ENCODE measurements around the gene IL12RB2. TPM values are rescaled to one million over a fixed set of nuclear protein-coding genes. Genes with fewer than 3 reads are reported as not detected.

IL12RB2 gene
- total and polyA plus RNA-seq, 10 of the 15 experiments (the other 5 are each of a cell fraction or from before 2014, with no cell fraction given), result 0.15 to 1.1 (median 0.54) TPM; not detected in 1

DNA sequence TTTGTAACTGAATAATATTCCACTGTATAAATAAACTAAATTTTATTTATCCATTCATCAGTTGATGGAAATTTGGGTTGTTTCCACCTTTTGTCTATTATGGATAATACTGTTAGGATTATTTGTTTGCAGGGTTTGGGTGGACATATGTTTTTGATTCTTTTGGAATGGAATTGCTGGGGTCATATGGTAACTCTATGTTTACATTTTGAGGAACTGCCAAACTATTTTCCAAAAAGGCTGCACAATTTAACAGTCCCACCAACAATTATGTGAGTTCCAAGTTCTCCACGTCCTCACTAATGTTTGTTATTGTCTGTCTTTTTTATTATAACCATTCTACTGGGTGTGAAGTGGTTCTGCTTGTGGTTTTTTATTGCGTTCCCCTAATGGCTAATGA lies 126.8 kb downstream of the IL12RB2 start:
- BruUV-seq (replicated peaks), result no TSS peak
- no peak overlapping the region for H3K4me2 ChIP-seq (ENCODE audit: control insufficient read depth, insufficient read depth)
- ChIA-PET RAD21 (ENCODE audit: unreplicated experiment) (interaction anchor here (0.6 kb wide), 1 partner anchor 256 kb away, joined by 3 read pairs; no protein-coding TSS in a partner anchor), CTCF (no interaction called here), POLR2A (interaction anchor here (0.6 to 1.1 kb wide), 3 partner anchors 147 to 346 kb away, joined by 3 read pairs; no protein-coding TSS in a partner anchor), SMC1A (ENCODE audit: uncharacterized antibody, unreplicated experiment) (no interaction called here)
- in situ Hi-C loops (cut with MboI), result no loop called here
- H3K36me3 ChIP-seq (ENCODE audit: control insufficient read depth in 2 of 2, insufficient read depth in 2 of 2, low read length in 1 of 2), result no peaks in the 10 kb centered on the region
- H3K9ac ChIP-seq (ENCODE audit: control insufficient read depth, insufficient read depth, low read length), result no peak overlapping the region
- H2AFZ ChIP-seq (ENCODE audit: control insufficient read depth, low read depth, low read length), result no peak overlapping the region
- ATAC-seq, result no peak
- no peaks in the 10 kb centered on the region for H3K9me3 ChIP-seq (replicated peaks; ENCODE audit: control insufficient read depth, insufficient read depth, low read length)
- peaks cover 8% of the 10 kb centered on the region for H3K79me2 ChIP-seq (ENCODE audit: control insufficient read depth, insufficient read depth, low read length)
- H3K4me1 ChIP-seq (ENCODE audit: control insufficient read depth, insufficient read depth, low read length), result peaks cover 15% of the 10 kb centered on the region
- no peak for TF ChIP-seq ELK1 (IDR thresholded peaks at IDR 0.05; ENCODE audit: low read depth, low read length)
- TF ChIP-seq NFIC (IDR thresholded peaks at IDR 0.05; ENCODE audit: low read depth, low read length), result no peak
- no peak for TF ChIP-seq EGR1 (IDR thresholded peaks at IDR 0.05; ENCODE audit: borderline replicate concordance in 1 of 2, low read depth in 2 of 2, low read length in 2 of 2)
- TF ChIP-seq TBL1XR1 (IDR thresholded peaks at IDR 0.05; ENCODE audit: low read depth, low read length), result no peak
- TF ChIP-seq, protein P1, sequence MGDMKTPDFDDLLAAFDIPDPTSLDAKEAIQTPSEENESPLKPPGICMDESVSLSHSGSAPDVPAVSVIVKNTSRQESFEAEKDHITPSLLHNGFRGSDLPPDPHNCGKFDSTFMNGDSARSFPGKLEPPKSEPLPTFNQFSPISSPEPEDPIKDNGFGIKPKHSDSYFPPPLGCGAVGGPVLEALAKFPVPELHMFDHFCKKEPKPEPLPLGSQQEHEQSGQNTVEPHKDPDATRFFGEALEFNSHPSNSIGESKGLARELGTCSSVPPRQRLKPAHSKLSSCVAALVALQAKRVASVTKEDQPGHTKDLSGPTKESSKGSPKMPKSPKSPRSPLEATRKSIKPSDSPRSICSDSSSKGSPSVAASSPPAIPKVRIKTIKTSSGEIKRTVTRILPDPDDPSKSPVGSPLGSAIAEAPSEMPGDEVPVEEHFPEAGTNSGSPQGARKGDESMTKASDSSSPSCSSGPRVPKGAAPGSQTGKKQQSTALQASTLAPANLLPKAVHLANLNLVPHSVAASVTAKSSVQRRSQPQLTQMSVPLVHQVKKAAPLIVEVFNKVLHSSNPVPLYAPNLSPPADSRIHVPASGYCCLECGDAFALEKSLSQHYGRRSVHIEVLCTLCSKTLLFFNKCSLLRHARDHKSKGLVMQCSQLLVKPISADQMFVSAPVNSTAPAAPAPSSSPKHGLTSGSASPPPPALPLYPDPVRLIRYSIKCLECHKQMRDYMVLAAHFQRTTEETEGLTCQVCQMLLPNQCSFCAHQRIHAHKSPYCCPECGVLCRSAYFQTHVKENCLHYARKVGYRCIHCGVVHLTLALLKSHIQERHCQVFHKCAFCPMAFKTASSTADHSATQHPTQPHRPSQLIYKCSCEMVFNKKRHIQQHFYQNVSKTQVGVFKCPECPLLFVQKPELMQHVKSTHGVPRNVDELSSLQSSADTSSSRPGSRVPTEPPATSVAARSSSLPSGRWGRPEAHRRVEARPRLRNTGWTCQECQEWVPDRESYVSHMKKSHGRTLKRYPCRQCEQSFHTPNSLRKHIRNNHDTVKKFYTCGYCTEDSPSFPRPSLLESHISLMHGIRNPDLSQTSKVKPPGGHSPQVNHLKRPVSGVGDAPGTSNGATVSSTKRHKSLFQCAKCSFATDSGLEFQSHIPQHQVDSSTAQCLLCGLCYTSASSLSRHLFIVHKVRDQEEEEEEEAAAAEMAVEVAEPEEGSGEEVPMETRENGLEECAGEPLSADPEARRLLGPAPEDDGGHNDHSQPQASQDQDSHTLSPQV (IDR thresholded peaks at IDR 0.05), result no peak
- TF ChIP-seq CBX5 (IDR thresholded peaks at IDR 0.05; ENCODE audit: low read depth), result no peak
- TF ChIP-seq PBX3 (IDR thresholded peaks at IDR 0.05; ENCODE audit: insufficient replicate concordance, low read depth, low read length), result no peak
- TF ChIP-seq KAT2A (conservative IDR thresholded peaks at IDR 0.05; ENCODE audit: control insufficient read depth, low read depth, low read length), result no peak
- no peak for TF ChIP-seq KDM1A (IDR thresholded peaks at IDR 0.05; ENCODE audit: borderline replicate concordance)
- TF ChIP-seq NFYA (IDR thresholded peaks at IDR 0.05; ENCODE audit: borderline replicate concordance, low read depth, low read length), result no peak
- no peak for TF ChIP-seq EP300 (IDR thresholded peaks at IDR 0.05; ENCODE audit: borderline replicate concordance in 1 of 2, control insufficient read depth in 1 of 2, low read depth in 2 of 2, low read length in 2 of 2)
- no peak for TF ChIP-seq SMC3 (IDR thresholded peaks at IDR 0.05; ENCODE audit: borderline replicate concordance, low read length)
- no peaks in the 10 kb centered on the region for H4K20me1 ChIP-seq (ENCODE audit: control insufficient read depth, insufficient read depth)
- intact Hi-C loops (cut with micrococcal nuclease; ENCODE audit: unreplicated experiment), result loop anchor here (5.0 kb wide), 2 partner anchors 253 to 328 kb away; partner anchors contain the start of gene GADD45A
- WGBS (ENCODE audit: insufficient coverage, insufficient replicate concordance, low lambda C conversion rate, missing lambda C conversion rate), result 50% methylated on average over 2 of the region's 2 CpGs
- DNase-seq (ENCODE audit: low read depth, low spot score), result no peak
- no peak overlapping the region for H3K4me3 ChIP-seq
- no peak overlapping the region for H3K27ac ChIP-seq (ENCODE audit: control insufficient read depth, insufficient read depth)
- no peaks in the 10 kb centered on the region for H3K27me3 ChIP-seq (replicated peaks in 1 of 2; ENCODE audit: control insufficient read depth in 2 of 2, insufficient read depth in 2 of 2, low read length in 1 of 2)
- FAIRE-seq, result no peak
